Ovary (tissue), 9 donors: ENCODE results near the gene TOPAZ1. TPM values are rescaled to one million over a fixed set of nuclear protein-coding genes. Genes with fewer than 3 reads are reported as not detected.

Experiments used
- DNase-seq, 5 donors: peaks; one replicate each; pipeline ENCODE4 v3.0.0-alpha.2; 2019 to 2020
- H3K27ac ChIP-seq, 2 donors: fragments of 200-600 bp; one replicate each; pipeline versions ENCODE4 v1.5.1 to v1.8.0; 2019 to 2022
- H3K27me3 ChIP-seq: fragments of 200-600 bp; one replicate; pipeline ENCODE4 v1.8.0; 2022
- H3K36me3 ChIP-seq: fragments of 200-600 bp; sonication (generic); one replicate; pipeline ENCODE4 v1.5.1; 2019
- H3K4me1 ChIP-seq: one replicate; pipeline ENCODE4 v1.8.1; 2013; ENCODE audit warnings: mild to moderate bottlenecking, moderate library complexity; ENCODE audit not compliant: insufficient read depth
- H3K4me3 ChIP-seq: fragments of 200-600 bp; sonication (generic); one replicate; pipeline ENCODE4 v1.5.1; 2017
- H3K9me3 ChIP-seq, 2 donors: fragments of 200-600 bp in 1 of 2; sonication (generic) in 1 of 2; one replicate each; pipeline versions ENCODE4 v1.5.1 to v1.8.1; 2013 to 2019; ENCODE audit warnings: mild to moderate bottlenecking in 1 of 2, moderate library complexity in 1 of 2
- CTCF ChIP-seq, 3 donors: fragments of 450-650 bp in 2 of 3; fragments of 200-600 bp in 1 of 3; IDR thresholded peaks; one replicate each; pipeline versions ENCODE4 v1.5.1 to v1.8.0; 2016 to 2022; ENCODE audit warnings: antibody characterized with exemption in 3 of 3, mild to moderate bottlenecking in 1 of 3
- EP300 ChIP-seq: sonication (generic); formaldehyde crosslinking; IDR thresholded peaks from one replicate; pipeline ENCODE4 v1.6.1; 2017; ENCODE audit warnings: antibody characterized with exemption
- POLR2A ChIP-seq: fragments of 450-650 bp; IDR thresholded peaks from one replicate; pipeline ENCODE4 v1.6.1; 2017; ENCODE audit warnings: antibody characterized with exemption, mild to moderate bottlenecking, moderate library complexity
- WGBS, 3 donors: extraction: QIAGEN DNeasy Blood & Tissue Kit in 1 of 3; methylation state at CpG; one replicate each; pipeline versions ENCODE4 v1.1.5 to v1.1.7; 2013 to 2017; 5-methylcytosine and 5-hydroxymethylcytosine counted together
- intact Hi-C, 4 donors: fragments of 100-400 bp; cut with DNase I; formaldehyde crosslinking; loops; one replicate each; pipeline versions ENCODE4 v1.11.0 to v1.15.1; 2022 to 2023
- polyA plus RNA-seq, 2 donors: library from polyadenylated mRNA; stranded (reverse); fragments of 200-250 nt in 1 of 2; fragments of 350-450 nt in 1 of 2; fragmentation: Illumina TruSeq in 1 of 2; extraction: RNeasy Lipid Tissue Mini Kit (QIAGEN cat#74804) in 1 of 2; gene quantifications; one replicate each; pipeline ENCODE4 v1.2.3, GENCODE V29; 2013 to 2014
- total RNA-seq, 7 donors: library from RNA; depleted of rRNA in 2 of 7; stranded (reverse); fragments of >200 nt in 2 of 7; fragmentation: NEBNext Ultra II Directional in 3 of 7; extraction: Animal tissue kit (Norgen Biotek cat#: 25700) in 3 of 7; gene quantifications; one replicate each; pipeline versions ENCODE4 v1.1.0 to v1.2.4, GENCODE V29; 2016 to 2023
- donor health status: DM: no; HTN: no; CAD: no; lungs with moderate emphysema.
- donor health status: DM: no; HTN: no; CAD: no.
- donor health status: Bipolar disorder and iron deficiency.
- donor health status: DM: yes; HTN: yes; CAD: no.
- donor health status: DM: no; HTN: no; CAD: no.
- donor health status: DM: yes; HTN: yes; CAD: no.

TOPAZ1 gene
- total and polyA plus RNA-seq, 9 donors: 0.02 TPM; not detected in 8

- DNase-seq: peak in 1 of 5 donors; percentile 24
- Histone ChIP-seq H3K27me3 (no peaks in the 10 kb centered on the region), H3K4me1 (no peaks in the 10 kb centered on the region), H3K27ac (no peak overlapping the region), H3K4me3 (no peak overlapping the region), H3K9me3 (no peaks in the 10 kb centered on the region), H3K36me3 (no peaks in the 10 kb centered on the region)
- 3 to 4% (median 3%) methylated on average over 2 of the region's 2 CpGs for WGBS, 3 donors
- no peak for TF ChIP-seq POLR2A
- intact Hi-C loops: no loop called here
Observed at GRCh38 chr3:44355362-44356033, 113.8 kb downstream of the TOPAZ1 start.

GRCh38 chr3:44359146-44359751, 117.6 kb downstream of the TOPAZ1 start:
- intact Hi-C loops: no loop called here
- H3K36me3 ChIP-seq: no peaks in the 10 kb centered on the region
- TF ChIP-seq EP300: no peak
- TF ChIP-seq POLR2A: no peak
- no peak for TF ChIP-seq CTCF (IDR thresholded peaks at IDR 0.05)
- no peak overlapping the region for H3K27ac ChIP-seq
- no peaks in the 10 kb centered on the region for H3K4me1 ChIP-seq
- no peak for DNase-seq
- no peaks in the 10 kb centered on the region for H3K9me3 ChIP-seq
- H3K4me3 ChIP-seq: no peak overlapping the region
- 54 to 66% (median 62%) methylated on average over 3 of the region's 3 CpGs for WGBS, 3 donors
- no peaks in the 10 kb centered on the region for H3K27me3 ChIP-seq

DNA sequence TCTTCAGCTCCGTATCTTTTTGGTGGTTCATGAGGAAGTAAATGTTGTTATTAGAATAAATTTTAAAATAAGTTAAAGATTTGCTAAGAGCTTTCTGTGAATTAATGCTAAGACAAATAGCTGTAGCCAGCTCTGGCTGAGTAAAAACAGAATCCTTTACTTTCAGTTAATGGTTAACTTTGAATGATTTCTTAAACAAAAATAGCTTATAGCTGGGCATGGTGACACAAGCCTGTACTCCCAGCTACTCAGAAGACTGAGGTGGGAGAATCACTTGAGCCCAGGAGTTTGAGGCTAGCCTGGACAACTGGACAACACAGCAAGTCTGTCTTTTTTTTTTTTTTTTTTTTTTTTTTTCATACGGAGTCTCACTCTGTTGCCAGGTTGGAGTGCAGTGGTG, 121.9 kb downstream of the TOPAZ1 start:
- H3K4me3 ChIP-seq: no peak overlapping the region
- H3K36me3 ChIP-seq: no peaks in the 10 kb centered on the region
- DNase-seq: no peak
- no peak overlapping the region for H3K27ac ChIP-seq
- H3K9me3 ChIP-seq: no peaks in the 10 kb centered on the region
- H3K4me1 ChIP-seq: no peaks in the 10 kb centered on the region
- 83 to 84% (median 83%) methylated on average over 2 of the region's 2 CpGs for WGBS, 3 donors
- intact Hi-C loops: no loop called here
- peaks cover 2% of the 10 kb centered on the region for H3K27me3 ChIP-seq
- TF ChIP-seq EP300 (no peak), POLR2A (no peak), CTCF (IDR thresholded peaks at IDR 0.05) (no peak)

GRCh38 chr3:44365952-44366351, 124.3 kb downstream of the TOPAZ1 start:
- no peak for DNase-seq
- no peaks in the 10 kb centered on the region for H3K9me3 ChIP-seq
- TF ChIP-seq CTCF (IDR thresholded peaks at IDR 0.05) (no peak), EP300 (no peak), POLR2A (no peak)
- intact Hi-C loops: no loop called here
- H3K36me3 ChIP-seq: no peaks in the 10 kb centered on the region
- no peak overlapping the region for H3K27ac ChIP-seq
- no peak overlapping the region for H3K4me3 ChIP-seq
- peaks cover 2% of the 10 kb centered on the region for H3K27me3 ChIP-seq
- WGBS, 3 donors: 90 to 96% (median 95%) methylated on average over 1 of the region's 1 CpG
- no peaks in the 10 kb centered on the region for H3K4me1 ChIP-seq

- H3K4me3 ChIP-seq: no peak overlapping the region
- intact Hi-C loops: no loop called here
- 68 to 95% (median 85%) methylated on average over 1 of the region's 1 CpG for WGBS, 3 donors
- no peak for DNase-seq
- H3K27ac ChIP-seq: no peak overlapping the region
- H3K9me3 ChIP-seq: no peaks in the 10 kb centered on the region
- H3K27me3 ChIP-seq: no peaks in the 10 kb centered on the region
- no peaks in the 10 kb centered on the region for H3K36me3 ChIP-seq
- no peaks in the 10 kb centered on the region for H3K4me1 ChIP-seq
- TF ChIP-seq POLR2A (no peak), EP300 (no peak), CTCF (IDR thresholded peaks at IDR 0.05) (no peak)
Observed at GRCh38 chr3:44375450-44375849, 133.8 kb downstream of the TOPAZ1 start.
